CD1c-positive myeloid dendritic cell (primary cell): ENCODE results near the gene MB21D2.

Experiments used
- DNase-seq: peaks from one replicate; pipeline ENCODE4 v3.0.0-alpha.2; 2016; ENCODE audit errors: extremely low spot score

MB21D2 gene

DNA sequence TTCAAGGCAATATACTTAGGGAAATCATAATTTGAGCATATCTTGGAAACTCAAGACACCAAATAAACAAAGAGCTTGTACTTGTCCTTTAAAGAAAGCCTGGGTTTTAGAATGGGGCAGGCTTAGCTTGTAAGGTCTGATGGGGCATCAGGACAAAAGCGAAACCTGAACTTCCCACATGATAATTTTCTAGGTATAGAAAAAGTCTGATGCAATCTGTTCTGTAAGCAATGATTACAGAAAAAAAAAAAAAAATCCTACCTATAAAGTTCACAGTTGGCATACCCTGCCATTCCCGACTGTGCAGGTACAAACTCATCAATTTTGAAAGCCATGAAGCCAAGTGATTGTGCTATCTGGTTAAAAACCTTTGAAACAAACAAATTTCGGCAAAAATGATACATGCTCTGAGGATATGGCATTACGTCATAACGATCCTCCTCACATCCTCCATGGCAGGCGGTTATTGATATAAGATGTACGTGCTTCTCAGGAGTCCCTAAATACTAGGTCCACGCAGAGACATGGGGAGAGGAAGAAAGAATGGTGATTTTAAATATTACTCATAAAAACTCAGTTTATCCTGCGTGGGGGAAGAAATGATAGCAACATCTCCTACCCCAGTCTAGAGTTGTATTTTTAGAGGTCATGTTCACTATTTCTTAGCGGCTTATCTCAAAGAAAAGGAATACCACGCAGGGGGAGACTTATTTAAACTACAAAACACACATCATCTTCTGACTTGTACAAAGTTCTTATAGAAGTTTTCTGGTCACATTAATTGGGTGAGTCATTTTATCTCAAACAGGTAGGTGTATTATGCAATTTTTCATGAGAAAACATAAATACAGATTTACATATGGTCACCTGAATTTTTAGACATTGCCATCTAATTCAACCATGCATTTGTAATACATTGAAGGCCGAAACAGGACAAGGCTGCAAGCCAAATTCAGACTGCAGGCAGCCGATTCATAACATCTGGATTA is 27.0 kb downstream of the MB21D2 start:
- DNase-seq: no peak

DNA sequence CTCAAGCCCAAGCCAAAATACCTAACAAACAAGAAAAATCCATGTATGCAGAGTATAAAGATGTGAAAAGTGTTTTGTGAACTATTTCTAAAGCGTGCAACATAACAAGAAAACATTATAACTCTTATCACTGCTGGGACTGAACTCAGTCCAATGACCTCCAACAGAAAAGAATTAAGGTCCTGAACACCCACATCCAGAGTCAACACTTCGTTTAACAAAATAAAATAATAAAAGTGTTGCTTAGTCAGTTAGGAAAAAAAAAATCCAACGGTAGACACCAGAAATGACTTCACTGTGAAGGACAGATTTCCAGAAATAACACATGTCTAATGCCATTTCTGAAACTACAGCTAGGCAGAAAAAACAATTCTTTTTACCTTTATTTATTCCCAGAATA is 28.0 kb downstream of the MB21D2 start:
- DNase-seq: no peak

DNA sequence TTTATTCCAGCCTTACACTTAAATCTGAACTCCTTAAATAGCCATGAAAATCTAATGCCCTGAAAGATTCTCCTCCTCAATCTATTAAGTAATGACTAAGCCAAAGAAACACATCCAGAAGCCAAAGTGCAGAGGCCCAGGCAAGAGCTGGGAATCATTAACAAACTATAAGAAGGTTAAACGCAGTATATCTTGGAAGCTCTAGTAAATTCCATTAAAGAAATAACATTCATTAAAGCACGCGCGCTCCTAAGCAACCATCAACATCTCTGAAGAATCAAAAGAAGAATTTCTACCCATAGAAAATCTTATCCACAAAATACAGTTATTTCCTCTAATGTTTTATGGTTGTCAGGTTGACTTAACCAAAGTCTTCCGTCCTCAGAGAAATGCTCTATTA is 29.5 kb downstream of the MB21D2 start:
- no peak for DNase-seq

DNA sequence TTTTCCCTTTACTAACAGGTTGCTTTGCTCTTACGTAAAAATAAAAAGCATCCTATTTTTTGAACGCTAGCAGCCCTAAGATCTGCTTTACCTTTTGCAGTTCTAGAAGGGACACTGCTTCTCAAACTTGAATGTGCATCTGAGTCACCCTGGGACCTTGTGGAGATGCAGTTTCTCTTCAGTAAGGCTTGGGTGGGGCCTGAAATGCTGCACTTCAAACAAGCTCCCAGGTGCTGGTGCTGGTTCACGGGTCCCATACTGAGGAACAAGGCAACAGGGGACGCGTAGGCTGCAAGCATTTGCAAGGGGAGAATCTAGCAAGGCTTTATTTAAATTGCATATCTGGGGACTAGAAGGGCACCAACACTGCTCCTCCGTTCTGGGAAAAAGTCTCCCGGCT is 30.0 kb downstream of the MB21D2 start:
- no peak for DNase-seq

DNA sequence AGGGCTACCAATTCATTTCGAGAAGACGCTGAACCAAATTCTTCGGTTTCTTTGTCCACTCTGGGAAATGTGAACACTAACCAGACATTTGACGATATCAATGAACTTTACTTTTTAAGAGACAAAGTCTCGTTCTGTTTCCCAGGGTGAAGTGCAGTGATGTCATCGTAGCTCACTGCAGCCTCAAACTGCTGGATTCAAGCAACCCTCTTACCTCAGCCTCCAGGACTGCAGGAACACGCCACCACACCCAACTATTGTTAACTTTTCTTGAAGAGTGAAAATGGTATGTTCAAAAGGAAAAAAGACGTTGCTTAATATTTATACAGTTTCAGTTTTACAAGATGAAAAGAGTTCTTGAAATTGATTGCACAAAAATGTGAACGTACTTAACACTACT is 30.6 kb downstream of the MB21D2 start:
- no peak for DNase-seq

DNA sequence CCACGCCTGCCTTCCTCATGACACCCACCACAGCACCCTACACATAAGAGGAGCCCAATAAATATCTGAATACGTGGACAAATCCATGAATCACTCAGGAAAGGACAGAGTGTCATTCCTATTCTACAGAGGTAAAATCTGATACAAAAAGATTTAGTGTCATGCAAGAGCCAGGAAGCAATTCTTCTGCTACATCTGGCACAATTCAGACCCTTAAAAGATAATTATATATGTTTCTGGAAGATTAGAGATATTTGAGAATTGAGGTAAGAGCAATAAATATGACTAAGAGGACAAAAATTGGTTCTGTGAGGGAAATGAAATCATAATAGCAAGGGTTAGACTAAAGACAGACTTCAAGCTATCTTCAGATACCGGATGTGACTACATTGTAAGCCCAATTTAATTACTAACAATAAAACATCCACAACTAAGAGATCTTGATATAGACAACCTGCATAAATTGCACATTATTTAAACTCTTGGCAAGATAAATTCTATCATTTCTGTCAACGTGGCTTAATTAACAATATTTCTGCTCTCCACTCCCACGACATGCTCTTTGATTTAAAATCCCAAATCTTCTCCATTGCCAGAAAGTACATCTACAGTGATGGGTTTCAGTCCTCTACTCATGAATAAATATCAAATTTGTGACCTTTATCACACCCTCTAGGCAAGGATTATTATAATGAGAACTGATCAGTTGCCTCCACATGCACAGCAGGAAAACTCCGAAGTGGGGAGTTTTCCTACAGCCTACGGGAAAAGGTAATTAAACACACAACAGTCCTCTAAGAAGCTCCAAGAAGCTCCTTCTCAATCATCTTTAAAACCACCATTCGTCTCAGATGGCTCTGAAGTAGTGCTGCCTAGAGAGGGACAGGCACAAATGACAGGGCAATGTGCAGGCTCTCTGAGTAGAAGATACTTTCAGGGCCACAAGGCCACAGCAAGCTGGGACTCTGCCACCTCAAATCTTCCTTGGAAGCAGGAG is 32.6 kb downstream of the MB21D2 start:
- DNase-seq: no peak

DNA sequence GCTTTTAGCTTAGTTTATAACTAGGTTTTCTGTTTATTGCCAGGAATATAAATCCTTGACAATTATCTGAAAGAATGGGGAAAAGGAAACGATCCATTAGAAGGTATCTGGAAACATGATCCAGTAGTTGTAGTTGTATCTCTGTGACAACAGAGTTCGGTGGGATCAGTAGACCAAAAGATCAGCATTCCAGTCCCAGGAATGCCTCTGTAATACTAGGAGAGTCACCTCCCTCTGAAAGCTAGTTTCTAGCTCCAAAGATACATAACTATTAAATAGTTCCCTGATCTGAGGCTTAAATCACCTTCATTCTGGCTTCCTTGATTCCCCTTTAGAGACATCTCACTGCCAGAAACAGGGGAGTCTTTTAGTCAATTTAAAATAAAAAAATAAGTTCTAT is 34.1 kb downstream of the MB21D2 start:
- no peak for DNase-seq

DNA sequence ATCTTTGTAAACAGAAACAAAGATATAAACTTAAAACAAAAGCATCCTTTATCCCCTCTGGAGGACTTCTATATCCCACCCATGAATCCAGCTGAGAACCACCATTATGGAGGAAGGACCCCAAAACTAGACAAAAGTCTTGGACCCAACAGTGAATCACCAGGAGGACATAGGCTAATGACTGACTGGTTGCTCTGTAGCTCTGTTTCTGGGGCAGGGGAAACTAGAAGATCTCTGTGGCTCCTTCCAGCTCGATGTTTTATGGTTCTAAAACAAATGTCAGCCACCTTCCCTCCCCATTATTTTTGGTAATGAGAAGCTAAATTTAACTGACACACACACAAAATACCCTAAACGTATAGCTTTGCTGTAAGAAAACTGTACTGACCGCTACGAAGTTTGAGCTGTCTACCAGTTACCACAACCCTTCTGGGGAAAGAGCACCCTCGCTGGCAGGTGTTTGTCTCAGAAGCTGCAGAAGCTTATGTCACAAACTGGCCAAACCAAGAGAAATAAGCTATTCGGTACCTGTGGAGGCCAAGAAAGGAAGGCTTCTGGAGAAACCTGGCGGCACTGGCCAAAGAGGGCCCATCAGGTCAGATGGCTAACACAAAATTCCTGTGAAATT is 36.4 kb downstream of the MB21D2 start:
- no peak for DNase-seq

DNA sequence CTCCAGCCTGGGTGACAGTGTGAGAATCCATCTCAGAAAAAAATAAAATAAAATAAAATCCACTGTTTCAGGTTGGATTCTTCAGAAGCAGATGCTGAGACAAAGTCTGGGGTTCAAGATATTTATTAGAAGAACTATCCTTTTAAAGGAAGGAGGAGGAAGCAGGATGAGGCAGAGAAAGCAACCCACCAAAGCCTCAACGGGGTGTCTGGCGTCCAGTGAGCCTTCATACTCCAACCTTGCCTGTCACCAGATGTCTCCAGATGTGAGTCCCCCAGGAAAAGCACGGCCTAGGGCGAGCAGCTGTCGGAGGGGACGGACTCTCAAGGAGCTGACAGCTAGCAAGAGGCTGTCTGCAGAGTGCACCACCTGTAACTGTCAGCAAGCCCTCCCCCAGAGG is 37.3 kb downstream of the MB21D2 start:
- no peak for DNase-seq

DNA sequence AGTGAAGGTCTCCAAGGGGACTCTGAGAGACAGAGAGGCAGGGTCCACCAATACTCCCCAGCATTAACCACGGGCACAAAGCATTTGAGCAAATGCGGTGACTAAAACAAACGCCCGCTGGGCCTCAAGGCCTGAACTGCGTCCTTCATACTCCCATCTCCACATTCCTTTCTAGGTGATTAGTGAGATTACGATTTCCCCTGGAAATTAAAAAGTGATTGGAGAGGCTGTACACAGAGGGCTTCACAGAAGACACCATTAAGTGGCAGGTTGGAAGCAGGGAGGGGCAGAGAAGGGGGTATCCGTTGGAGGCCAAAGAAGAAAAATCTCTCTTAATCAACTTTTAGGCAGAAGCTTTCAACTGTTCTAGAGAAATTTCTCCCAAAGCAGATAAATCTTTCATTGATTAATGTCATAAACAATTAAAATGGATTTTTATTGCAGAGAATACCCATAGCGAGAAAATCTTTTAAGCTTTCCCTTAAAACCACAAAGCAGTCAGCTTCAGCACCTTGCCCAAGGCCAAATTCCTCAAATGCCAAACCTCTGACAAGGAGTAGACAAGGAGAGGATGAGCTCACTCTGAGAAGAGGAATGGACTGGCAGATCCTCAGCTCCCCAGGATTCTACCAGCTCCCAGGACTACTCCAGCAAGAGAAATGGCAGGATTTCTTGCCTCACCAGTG is 38.2 kb downstream of the MB21D2 start:
- no peak for DNase-seq

DNA sequence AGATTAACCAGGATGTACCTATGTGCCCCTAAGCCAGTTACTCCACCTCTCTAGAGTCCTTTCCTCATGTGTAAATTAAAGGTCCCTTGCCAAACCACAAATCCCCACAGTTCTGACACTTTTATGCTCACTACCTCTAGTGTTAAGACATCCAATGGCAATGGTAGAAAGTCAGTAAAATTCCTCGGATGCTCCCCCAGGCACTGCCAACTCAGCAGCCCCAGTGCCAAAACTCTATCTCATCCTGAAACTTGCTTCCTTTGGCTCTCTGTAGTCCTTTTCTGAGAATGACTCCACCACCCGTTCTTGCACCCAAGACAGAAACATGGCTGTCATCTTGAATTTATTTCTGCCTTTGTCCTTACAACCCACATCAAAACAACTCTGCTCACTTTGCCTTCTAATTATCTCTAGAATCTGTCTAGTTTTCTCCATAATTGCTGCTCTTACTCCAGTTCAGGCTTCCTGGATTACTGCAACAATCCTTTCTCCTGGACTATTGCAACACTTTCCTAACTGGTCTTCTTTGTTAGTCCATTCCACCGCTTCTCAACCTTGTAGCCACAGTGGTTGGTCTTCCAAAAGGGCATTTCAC is 41.6 kb downstream of the MB21D2 start:
- no peak for DNase-seq

DNA sequence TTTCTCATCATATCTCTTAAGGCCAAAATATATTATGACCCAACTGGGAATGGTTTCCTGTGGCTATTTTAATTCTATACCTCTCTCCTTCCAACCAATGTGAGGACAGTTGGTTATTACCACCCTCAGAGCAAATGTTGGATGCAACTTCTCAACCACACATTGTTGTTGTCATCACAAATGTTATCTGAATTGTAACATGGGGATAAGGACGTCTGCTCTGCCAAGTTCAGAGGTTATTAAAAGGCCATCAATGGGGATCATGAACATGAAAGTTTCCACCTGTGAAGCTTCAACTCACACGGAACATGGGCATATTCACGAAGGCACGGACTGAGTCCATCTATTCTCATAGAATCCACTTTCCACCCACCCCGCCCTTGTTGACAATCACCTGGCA is 46.8 kb downstream of the MB21D2 start:
- DNase-seq: no peak

DNA sequence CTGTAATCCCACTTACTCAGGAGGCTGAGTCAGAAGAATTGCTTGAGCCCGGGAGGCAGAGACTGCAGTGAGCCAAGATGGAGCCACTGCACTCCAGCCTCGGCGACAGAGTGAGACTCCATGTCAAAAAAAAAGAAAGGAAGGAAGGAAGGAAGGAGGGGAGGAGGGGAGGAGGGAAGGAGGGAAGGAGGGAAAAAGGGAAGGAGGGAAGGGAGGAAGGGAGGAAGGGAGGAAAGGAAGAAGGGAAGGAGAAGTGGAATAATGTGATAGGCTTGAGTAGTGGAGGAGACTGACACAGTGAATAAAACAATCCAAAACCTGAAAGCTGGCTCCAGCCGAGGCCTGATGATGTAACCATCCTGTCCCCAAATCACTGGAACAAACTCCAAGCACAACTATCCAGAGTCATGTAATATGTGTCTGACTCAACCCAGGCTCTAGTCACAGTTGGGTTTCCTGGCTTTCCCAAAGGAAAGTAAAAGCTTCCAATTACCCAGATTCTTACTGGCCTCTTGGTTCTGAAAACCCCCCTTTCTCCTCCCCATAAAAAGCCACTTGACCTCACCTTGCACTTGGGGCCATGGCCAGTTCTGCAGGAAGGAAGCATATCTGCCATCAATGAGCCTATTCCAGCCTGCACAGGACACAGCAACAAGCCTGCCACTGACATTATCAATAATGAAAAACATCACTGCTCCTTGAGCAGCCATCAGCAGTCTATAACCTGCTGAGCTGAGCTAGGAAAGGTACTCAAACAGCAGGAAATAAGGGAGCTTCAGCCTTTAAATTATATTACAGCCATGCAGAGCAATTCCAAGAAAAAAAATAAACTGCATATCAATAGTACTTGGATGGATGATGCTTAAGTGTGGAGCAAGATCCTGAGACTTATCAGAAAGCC is 48.3 kb downstream of the MB21D2 start:
- no peak for DNase-seq

DNA sequence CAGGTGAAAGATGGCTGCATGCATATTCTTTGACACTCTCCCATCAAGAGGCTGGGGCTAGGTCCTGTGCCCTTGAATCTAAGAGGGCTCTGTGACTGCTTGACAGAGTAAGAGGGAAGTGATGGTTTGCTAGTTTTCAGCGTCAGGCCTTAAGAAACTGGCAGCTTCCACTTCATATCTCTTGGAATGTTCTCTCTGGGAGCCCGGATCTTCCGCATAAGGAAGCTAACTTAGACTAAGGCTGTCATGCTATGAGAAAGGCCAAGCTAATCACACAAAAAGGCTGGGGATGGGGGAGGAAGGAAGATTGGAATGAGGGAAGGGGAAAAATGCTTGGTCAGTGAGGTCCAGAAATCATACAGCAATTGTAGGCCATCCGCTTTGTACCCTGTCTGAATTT is 50.0 kb downstream of the MB21D2 start:
- DNase-seq: no peak

DNA sequence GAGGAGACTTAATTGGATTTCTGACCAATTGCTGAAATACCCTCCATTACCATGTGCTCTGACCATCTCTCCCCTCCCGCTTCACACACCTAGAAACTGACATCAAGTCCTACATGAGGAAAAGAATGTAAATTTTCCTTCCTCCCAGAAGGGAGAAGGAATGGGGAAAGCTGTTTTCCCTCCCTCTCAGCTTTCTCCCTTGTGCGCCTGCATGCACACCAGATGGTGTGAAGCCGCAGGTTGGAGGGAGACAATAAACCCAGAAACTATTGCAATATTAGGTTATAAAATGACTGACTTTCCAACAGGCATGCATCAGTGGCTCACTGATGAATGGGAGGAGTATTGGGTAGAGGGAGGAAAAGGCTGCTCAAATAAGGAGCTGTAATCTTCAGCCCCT is 50.9 kb downstream of the MB21D2 start:
- DNase-seq: no peak

DNA sequence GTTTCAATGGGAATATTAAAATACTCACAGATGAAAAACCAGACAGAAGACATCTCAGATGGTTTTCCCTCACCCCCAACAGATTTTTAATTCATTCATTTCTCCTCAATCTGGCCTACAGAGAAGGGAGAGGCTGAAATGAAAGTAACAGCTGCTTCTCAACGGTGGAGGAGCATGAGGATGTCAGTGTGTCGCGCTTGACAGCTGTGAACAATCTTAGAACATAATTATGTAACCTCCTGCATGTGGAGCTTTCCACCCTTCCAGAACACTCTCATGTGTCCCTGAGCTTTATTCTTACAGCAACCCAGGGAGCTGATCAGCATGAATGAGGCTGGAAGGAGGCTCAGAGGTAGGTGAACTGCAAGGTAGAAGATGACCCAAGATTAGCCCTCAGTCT is 52.7 kb downstream of the MB21D2 start:
- no peak for DNase-seq

DNA sequence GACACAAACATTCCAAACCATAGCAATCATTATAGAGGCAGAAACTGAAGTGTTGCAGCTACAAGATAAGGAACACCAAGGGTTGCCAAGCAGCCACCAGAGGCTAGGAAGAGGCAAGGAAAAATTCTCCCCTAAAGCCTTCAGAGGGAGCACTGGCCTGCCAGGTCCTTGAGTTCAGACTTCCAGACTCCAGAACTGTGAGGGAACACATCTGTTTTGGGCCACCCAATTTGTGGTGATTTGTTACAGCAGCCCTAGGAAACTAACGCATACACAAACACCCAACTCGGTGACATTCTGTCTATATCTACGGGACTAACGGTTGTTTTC is 54.6 kb downstream of the MB21D2 start:
- DNase-seq: no peak

DNA sequence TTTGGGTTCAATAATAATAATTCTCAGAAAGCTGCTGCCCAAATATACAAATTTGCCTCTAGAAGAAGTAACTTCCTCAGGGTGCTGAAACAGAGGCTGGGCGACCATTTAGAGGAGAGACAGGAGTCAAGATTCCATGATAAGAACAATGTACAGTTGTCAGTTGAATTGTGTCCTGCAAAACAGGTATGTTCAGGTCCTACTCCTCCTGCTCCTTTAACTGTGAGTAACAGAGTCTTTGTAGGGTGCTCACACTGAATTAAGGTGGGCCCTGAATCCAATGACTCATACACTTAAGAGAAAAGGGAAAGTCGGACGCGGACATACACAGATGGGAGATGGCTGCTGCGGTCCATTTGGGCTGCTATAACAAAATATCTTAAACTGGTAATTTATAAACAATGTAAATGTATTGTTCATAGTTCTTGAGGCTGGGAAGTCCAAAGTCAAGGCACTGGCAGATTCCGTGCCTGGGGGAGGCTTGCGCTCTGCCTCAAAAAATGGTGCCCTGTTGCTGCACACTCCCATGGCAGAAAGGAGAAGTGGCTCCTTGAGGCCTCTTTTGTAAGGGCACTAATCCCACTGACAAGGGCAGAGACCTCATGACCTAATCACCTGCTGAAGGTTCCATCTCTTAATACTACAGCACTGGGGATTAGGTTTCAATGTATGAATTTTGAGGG is 55.1 kb downstream of the MB21D2 start:
- no peak for DNase-seq

DNA sequence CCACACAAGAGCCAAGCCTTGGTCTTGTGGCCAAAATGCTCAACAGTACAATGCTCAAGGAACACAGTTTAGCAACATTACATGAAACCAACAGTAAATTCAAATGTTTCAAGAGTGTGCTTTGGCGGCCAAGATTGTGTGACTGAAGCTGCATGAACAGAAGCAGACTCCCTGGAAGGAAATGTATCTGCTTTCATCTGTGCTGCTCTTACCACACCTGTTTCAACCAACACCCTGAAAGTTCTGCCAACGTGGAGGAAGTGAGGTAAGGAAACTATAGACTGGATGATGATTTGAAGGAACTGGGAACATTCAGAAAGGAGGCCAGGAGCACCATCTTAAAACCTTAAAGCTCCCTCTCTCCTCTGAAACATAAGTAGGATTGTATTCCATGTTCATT is 55.7 kb downstream of the MB21D2 start:
- no peak for DNase-seq

DNA sequence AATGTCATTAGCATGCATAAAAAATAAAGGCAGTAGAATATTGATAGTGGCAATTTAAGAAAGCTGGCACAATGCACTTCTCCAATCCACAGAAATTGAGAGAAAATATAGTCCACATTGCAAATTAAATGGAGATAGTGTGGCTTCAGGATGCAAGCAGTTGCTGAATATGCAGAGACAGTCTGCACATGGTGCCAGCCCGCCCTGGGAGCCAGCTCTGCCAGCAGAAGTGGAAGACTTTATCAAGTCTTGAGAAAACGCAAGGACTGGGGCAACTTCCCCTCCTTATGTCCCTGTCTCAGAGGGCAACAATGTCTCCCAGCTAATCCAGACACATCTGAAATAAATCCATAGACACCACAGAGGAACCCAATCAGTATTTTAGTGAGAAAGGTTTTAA is 57.2 kb downstream of the MB21D2 start:
- no peak for DNase-seq
